Muscle layer of duodenum (tissue), 2 donors: Measurements from ENCODE around the gene LTBP2.

Experiments used
- H3K27ac ChIP-seq: one replicate; pipeline ENCODE4 v1.7.0; 2013; ENCODE audit warnings: mild to moderate bottlenecking, low read length
- H3K27me3 ChIP-seq: one replicate; pipeline ENCODE4 v1.7.0; 2013; ENCODE audit warnings: low read depth, mild to moderate bottlenecking, control low read depth, low read length
- H3K36me3 ChIP-seq, 2 donors: one replicate each; pipeline ENCODE4 v1.7.0; 2013; ENCODE audit warnings: low read length in 2 of 2, control low read depth in 1 of 2, mild to moderate bottlenecking in 1 of 2; ENCODE audit not compliant: insufficient read depth in 2 of 2, control insufficient read depth in 1 of 2
- H3K4me1 ChIP-seq, 2 donors: one replicate each; pipeline ENCODE4 v1.7.0; 2013; ENCODE audit warnings: low read length in 2 of 2, mild to moderate bottlenecking in 2 of 2, control low read depth in 1 of 2, moderate library complexity in 1 of 2; ENCODE audit not compliant: insufficient read depth in 2 of 2, control insufficient read depth in 1 of 2
- H3K4me3 ChIP-seq, 2 donors: one replicate each; pipeline ENCODE4 v1.7.0; 2013; ENCODE audit warnings: low read length in 2 of 2, low read depth in 1 of 2, mild to moderate bottlenecking in 1 of 2
- H3K9me3 ChIP-seq, 2 donors: one replicate each; pipeline ENCODE4 v1.7.0; 2013; ENCODE audit warnings: low read length in 2 of 2, control low read depth in 1 of 2, mild to moderate bottlenecking in 1 of 2; ENCODE audit not compliant: control insufficient read depth in 1 of 2
- donor health status: healthy.

The LTBP2 gene

DNA sequence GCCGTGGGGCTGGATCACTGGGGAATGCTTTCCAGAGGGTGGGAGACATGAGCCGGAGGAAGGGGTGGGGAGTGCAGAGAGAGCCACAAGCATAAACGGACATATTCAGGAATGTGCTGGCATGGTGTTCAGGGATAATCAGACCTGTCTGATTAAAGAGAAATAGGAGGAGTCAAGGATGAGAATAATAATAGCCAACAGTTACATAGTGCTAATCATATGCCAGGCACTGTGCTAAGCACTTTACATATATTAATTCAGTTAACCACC lies 43.7 kb downstream of the LTBP2 start:
- Histone ChIP-seq H3K36me3 (peaks cover 0 to 10% of the 10 kb centered on the region in 2 donors), H3K4me1 (peaks cover 5 to 34% of the 10 kb centered on the region in 2 donors), H3K9me3 (no peaks in the 10 kb centered on the region), H3K27me3 (no peaks in the 10 kb centered on the region), H3K4me3 (no peak overlapping the region), H3K27ac (no peak overlapping the region)

DNA sequence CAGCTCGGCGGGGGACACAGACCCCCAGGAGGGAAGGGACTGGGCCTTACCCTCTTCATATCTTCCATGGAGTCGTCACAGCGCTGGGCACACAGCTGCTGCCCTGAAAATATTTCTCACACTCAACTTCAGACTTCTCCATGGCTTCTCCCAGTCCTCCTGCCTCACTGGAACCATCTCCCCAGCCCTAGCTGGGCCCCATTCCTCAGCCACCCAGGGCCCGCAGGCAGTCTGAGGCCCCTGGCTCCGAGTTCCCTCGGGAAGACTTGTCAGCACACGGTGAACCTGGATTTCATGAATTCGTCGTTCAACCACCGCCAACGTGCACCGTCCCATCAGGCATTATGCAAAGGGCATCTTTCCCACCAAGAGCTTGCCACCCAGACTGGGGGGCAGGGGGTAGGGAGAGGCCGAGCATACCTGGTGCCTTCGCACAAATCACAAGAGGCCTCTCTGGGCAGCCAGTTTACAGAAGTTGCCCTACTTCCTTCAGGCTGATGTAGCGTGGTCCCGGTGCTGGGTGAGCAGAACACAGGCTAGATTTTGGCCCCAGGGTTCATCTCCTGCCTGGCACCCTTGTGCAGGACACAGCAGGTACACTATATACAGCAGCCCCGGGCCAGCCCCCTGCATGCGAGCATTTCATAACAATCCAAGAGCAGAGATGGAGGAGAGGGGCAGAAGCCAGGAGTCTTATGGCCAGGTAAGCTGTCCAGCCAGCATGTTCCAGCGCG lies 44.2 kb downstream of the LTBP2 start:
- H3K36me3 ChIP-seq, result peaks cover 0 to 8% of the 10 kb centered on the region in 2 donors
- no peak overlapping the region for H3K4me3 ChIP-seq
- no peaks in the 10 kb centered on the region for H3K27me3 ChIP-seq
- H3K9me3 ChIP-seq, result no peaks in the 10 kb centered on the region
- H3K27ac ChIP-seq, result no peak overlapping the region
- H3K4me1 ChIP-seq, result peaks cover 0 to 32% of the 10 kb centered on the region in 2 donors

DNA sequence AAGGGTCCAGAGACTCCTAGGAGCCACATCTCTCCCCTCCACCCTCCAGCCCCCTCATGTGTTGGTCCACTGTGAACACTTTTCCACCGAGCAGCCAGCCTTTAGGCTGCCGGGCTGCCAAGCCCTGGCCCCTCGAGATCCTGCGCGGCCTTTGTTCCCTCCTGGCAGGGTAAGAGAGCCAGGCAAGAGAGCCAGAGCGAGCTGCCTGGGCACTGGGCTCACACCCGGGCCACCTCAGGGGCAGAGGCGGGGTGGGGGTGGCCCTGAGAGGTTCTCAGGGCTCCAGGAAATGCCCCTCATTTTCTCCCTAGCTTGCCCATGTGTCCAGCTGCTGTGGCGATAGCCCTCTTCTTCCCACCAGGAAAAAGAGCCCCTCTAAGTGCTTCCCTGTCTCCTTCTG lies 44.8 kb downstream of the LTBP2 start:
- H3K4me3 ChIP-seq, result no peak overlapping the region
- H3K9me3 ChIP-seq, result no peaks in the 10 kb centered on the region
- peaks cover 0 to 2% of the 10 kb centered on the region in 2 donors for H3K36me3 ChIP-seq
- H3K4me1 ChIP-seq, result peaks cover 0 to 33% of the 10 kb centered on the region in 2 donors
- no peaks in the 10 kb centered on the region for H3K27me3 ChIP-seq
- H3K27ac ChIP-seq, result no peak overlapping the region

DNA sequence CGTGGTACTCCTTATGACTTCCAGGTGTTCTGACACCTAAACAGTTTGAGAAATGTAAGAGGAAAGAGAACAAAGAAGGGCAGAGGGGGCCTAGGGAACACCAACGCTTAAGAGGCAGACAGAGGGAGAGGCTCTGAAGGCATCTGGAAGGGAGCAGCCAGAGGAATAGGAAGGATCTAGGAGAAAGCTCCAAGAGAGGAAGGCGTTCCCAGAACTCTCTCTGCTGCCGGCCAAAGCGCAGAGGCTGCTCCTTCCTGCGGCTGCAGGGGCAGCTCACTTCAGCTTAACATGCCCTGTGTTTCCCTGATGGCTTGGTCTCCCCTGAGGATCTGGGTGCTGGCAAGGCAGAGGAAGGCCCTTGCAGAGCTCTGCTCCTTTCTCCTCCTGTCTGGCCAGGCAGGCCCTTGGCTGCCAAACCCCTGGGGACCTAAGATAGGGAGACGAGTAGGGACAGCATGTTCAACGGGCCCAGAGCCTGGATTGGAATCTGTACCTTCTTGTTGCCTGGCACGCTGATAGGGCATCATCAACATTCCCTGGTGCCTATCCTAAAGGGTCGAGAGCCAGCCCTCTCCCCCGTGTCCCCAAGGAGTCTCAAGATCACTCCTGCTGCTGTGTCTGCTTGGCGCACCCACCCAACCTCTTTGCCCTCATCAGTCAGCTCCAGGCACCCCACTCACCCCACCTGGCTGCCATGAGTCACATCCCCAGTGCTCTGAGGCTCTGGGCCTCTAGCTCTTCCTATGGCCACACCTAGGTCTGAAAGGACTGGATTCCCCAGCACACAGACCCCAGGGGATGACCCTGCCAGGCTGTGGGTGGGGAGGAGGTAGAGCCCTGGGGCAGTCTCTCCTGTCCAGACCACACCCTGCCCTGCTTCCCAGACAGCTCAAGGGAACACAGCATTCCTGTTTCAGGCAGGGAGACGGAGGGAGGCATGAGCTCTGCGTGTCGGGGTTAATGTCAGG lies 45.6 kb downstream of the LTBP2 start:
- H3K4me1 ChIP-seq, result peaks cover 0 to 29% of the 10 kb centered on the region in 2 donors
- H3K27ac ChIP-seq, result no peak overlapping the region
- H3K27me3 ChIP-seq, result no peaks in the 10 kb centered on the region
- H3K36me3 ChIP-seq, result no peaks in the 10 kb centered on the region
- H3K4me3 ChIP-seq, result no peak overlapping the region
- H3K9me3 ChIP-seq, result no peaks in the 10 kb centered on the region

DNA sequence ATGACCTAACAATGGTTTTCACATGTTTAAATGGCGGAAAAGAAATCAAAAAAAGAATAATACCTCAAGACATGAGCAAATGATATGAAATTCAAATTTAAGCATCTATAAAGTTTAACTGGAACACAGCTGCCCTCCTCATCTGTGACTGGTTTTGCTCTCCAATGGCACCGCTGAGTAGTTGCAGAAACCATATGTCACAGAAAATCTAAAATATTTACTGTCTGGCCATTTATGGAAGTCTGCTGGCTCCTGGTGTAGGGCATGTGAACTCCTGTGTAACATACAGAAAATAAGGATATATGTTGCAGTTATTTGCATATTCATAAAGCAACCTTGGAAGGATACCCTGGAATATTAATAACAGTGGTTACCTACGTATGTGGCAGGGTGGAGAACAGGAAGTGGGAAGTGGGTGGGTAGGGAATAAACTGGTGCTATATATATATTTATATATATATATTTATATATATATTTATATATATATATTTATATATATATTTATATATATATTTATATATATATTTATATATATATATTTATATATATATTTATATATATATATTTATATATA lies 48.4 kb downstream of the LTBP2 start:
- Histone ChIP-seq H3K4me3 (no peak overlapping the region), H3K4me1 (peaks cover 0 to 19% of the 10 kb centered on the region in 2 donors), H3K9me3 (no peaks in the 10 kb centered on the region), H3K36me3 (no peaks in the 10 kb centered on the region), H3K27ac (no peak overlapping the region), H3K27me3 (no peaks in the 10 kb centered on the region)

DNA sequence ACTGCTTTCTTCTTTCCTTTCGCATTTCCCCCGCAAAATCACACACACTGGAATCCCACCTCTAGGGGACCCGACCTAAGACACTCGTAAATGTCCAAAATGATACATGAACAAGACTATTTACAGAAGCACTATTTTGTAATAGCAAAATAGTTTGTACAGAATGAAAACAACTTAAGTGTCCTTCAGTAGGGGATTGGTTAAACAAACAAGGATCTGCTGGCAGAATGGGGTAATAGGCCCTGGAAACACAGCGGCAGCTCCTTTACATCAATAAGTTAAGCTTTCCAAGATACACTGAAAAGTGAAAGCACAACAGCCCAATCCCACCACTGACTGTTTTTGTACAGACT lies 48.8 kb downstream of the LTBP2 start:
- H3K9me3 ChIP-seq, result no peaks in the 10 kb centered on the region
- peaks cover 0 to 14% of the 10 kb centered on the region in 2 donors for H3K4me1 ChIP-seq
- no peak overlapping the region for H3K27ac ChIP-seq
- no peaks in the 10 kb centered on the region for H3K27me3 ChIP-seq
- H3K4me3 ChIP-seq, result no peak overlapping the region
- no peaks in the 10 kb centered on the region for H3K36me3 ChIP-seq

DNA sequence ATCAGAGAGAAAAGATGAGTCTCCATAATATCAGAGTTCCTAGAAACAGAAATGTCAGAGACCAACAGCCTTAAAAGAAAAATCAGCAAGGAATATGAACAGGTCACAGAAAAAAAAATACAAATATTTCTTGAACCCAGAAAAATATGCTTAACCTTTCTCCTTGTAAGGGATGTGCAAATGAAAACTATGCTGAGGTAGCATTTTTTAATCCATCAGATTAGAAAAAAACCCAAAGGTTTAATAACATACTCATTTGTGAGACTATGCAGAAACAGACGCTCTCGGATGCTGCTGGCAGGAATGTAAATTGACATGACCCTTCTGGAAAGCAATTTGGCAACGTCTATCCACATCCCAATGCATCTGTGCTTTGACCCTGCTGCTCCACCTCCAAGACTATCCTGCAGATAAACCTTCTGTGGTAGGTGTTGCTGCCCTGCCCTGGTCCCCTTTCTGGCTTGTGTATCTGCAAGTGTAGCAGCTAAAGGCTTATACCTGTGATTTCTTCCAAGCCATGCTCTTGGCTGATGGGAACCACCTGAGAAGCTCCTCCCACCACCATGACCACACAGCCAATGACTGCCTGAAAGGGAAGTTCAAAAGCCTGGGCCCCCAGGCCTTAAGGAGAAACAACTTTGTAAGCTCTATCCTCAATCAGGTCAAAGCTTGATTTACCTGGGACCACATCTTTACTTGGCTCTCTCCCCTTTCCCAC lies 49.4 kb downstream of the LTBP2 start:
- no peak overlapping the region for H3K4me3 ChIP-seq
- no peak overlapping the region for H3K27ac ChIP-seq
- no peaks in the 10 kb centered on the region for H3K27me3 ChIP-seq
- H3K4me1 ChIP-seq, result peaks cover 0 to 11% of the 10 kb centered on the region in 2 donors
- no peaks in the 10 kb centered on the region for H3K36me3 ChIP-seq
- no peaks in the 10 kb centered on the region for H3K9me3 ChIP-seq

DNA sequence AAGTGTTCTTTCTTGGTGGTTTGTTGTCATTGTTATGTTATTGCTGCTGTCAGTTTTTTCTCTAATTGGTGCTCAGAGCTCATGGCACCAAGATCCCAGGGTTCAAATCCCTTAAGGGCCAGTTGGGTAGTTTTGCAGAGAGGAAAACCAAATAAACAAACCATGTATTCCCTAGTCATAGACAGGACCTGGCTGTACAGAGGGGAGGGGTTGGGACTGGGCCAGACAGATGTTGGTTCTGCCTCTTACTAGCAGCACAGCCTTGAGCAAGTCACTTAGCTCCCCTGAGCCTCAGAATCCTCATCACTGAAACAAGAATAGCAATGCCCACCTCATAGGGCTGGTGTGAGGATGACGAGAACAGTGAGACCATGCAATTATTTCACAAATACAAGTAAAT lies 53.4 kb downstream of the LTBP2 start:
- H3K27me3 ChIP-seq, result no peaks in the 10 kb centered on the region
- peaks cover 0 to 7% of the 10 kb centered on the region in 2 donors for H3K4me1 ChIP-seq
- H3K36me3 ChIP-seq, result no peaks in the 10 kb centered on the region
- H3K4me3 ChIP-seq, result no peak overlapping the region
- H3K9me3 ChIP-seq, result no peaks in the 10 kb centered on the region
- H3K27ac ChIP-seq, result no peak overlapping the region

DNA sequence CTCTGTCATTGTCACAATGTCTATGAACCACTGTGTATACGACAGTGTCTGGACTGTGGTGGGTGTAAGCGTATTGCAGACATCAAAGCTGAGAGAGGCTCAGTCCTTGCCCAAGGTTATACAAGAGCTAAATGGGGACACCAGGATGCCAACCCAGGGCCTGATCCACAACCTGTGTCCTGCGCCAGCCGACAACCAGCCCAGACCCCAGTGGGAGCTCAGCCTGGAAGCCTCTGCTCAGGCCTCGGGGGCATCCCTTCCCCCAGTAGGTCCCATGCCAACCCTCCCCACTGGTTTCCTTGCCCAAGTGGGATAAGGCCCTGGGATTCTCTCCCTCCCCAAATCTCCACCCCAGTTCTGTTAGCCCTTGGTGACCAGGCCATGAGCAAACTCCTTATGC lies 54.3 kb downstream of the LTBP2 start:
- Histone ChIP-seq H3K27ac (no peak overlapping the region), H3K27me3 (no peaks in the 10 kb centered on the region), H3K4me3 (no peak overlapping the region), H3K4me1 (peaks cover 0 to 3% of the 10 kb centered on the region in 2 donors), H3K36me3 (no peaks in the 10 kb centered on the region), H3K9me3 (no peaks in the 10 kb centered on the region)

DNA sequence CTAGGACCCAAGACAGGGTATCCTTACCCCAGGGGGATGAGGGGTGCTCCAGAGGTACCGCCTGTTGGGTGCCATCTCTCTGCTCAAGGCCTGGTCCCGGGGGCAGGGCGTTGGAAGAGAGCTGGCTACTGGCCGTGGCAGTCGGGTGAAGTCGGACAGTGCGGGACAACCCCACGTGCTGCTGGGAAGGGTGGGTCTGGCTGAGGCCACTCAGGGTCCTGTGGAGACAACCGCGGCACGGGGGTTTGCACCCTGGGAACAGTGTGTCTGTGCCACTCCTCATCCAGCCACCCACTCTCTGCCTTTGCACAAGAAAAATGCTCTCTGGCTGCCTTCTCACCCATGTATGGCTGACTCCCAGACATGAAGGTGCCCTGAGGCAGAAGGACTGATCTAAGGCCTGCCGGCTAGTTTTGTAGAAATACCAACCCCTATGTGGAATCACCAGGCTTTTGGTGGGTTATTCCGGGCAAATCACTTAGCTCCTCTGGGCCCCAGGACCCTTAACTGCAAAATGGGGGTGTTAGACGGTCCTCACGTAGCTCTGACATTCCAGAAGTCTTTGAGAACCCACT lies 56.5 kb downstream of the LTBP2 start:
- H3K36me3 ChIP-seq, result no peaks in the 10 kb centered on the region
- H3K27me3 ChIP-seq, result no peaks in the 10 kb centered on the region
- peaks cover 0 to 13% of the 10 kb centered on the region in 2 donors for H3K4me1 ChIP-seq
- no peak overlapping the region for H3K27ac ChIP-seq
- no peak overlapping the region for H3K4me3 ChIP-seq
- H3K9me3 ChIP-seq, result no peaks in the 10 kb centered on the region
